K562 treated with DMSO at 1 percent for 48 hours (cell line): ENCODE data around the gene PPP1R26. TPM values are rescaled to one million over a fixed set of nuclear protein-coding genes. Genes with fewer than 3 reads are reported as not detected.

ENCODE experiments used
- total RNA-seq: library from RNA; unstranded; fragments of 300-600 nt; gene quantifications from 2 replicates; pipeline ENCODE4 v1.2.3, GENCODE V29; 2022; ENCODE audit warnings: low replicate concordance; ENCODE audit errors: extremely low read depth

Gene PPP1R26, protein sequence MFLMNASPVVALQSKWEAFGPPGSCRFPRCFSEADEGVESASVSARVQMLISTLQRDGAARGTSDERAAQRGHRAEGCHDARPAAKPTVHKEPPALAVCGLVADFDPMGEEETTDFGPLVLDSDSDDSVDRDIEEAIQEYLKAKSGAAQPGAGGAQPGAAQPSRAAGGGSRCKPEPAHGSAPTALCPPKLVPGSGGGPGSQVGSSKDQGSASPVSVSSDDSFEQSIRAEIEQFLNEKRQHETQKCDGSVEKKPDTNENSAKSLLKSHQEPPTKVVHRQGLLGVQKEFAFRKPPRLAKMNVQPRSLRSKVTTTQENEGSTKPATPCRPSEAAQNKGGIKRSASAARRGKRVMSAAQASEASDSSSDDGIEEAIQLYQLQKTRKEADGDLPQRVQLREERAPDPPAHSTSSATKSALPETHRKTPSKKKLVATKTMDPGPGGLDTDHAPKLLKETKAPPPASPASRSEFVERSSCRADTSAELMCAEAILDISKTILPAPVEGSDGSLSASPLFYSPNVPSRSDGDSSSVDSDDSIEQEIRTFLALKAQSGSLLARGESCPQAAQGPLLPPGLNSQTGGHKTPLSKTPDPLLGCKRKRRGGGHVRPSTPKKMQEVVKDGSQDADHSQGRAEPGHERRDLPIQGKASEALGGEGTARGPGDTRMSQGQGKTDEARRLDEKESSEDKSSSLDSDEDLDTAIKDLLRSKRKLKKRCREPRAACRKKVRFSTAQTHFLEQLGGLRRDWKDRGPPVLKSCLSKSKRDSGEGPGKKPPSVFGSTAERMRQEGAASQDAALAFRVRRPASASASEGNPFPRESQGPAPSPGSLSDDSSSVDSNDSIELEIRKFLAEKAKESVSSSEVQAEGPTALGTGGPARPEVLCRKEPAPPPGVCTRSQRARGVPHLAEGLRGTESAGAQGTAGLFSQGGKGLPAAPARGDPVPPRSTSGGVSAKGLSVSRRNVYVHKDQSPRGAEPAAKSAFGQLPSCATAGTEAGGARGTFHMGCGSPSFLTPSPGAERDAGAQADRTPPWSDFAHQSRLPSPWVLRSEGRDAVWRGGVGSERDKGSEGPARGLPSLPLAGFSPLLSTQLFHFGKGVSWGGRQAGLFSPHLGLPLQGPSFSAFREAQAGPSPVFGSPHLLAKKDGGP (N-terminal part only)
- not detected in 2 replicates for total RNA-seq

DNA sequence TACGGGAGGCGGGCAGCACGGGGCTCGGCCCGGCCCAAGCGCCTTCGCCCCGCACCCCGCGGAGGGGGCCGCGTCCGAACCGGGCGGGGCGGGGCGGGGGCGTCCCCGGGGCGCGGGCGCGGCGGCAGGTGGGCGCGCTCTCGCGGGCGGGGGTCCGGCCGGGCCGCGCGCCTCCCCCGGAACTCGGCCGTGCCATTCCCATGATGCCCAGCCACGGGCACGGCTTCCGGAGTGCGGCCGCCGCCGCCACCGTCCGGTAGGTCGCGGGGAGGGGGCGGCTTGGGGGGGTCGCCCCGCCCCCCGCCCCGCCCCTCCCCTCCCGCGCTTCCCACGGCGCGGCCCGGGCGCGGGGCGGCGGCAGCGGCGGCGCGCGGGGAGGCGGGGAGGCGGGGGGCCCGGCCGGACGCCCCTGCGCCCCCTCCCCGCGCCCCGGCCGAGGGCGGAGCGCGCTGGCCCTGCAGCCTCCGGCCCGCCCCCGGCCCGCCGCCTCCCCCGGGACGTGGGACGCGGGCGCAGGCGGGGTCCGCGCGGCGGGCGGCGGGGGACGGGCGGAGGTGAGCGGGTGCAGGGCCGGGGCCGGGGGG lies at the start of gene PPP1R26:
Gene PPP1R26 (plus strand): TSS at position 314 of the 584 bp plus-strand sequence. CDS start 4,729 bp downstream, outside the sequence.

DNA sequence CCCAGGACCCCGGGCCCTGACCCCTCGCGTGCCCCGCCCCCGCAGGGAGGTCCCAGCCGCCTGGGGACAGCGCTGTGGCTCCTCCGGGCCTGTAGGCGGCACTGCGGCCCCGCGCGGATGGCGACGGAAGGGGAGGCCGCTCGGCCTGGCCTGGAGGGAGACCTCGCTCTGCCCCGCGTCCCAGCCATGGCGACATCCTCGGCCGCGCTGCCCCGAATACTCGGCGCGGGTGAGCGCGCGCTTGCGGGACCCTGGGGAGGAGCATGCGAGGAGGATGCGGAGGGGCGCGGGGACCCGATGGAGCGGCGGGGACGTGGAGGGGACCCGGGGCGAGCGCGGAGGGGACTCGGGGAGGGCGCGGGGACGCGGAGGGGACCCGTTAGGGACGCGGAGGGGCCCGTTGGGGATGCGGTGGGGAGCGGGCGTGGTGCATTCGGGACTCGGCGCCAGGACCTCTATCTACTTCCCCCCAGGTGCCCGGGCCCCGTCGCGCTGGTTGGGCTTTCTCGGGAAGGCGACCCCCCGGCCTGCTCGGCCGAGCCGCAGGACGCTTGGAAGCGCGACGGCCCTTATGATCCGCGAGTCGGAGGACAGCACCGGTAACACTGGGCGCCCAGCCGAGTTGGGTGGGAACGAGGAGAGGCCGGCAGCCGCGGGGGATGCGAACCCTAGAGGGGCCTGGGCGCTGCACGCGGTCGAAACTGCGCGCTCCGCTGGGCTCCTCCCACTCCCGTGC lies 21.1 kb downstream of the PPP1R26 start, which contains the start of gene MRPS2:
Gene MRPS2 (plus strand): TSS at position 158 of the 736 bp plus-strand sequence. CDS start 29 bp downstream, at position 187.

DNA sequence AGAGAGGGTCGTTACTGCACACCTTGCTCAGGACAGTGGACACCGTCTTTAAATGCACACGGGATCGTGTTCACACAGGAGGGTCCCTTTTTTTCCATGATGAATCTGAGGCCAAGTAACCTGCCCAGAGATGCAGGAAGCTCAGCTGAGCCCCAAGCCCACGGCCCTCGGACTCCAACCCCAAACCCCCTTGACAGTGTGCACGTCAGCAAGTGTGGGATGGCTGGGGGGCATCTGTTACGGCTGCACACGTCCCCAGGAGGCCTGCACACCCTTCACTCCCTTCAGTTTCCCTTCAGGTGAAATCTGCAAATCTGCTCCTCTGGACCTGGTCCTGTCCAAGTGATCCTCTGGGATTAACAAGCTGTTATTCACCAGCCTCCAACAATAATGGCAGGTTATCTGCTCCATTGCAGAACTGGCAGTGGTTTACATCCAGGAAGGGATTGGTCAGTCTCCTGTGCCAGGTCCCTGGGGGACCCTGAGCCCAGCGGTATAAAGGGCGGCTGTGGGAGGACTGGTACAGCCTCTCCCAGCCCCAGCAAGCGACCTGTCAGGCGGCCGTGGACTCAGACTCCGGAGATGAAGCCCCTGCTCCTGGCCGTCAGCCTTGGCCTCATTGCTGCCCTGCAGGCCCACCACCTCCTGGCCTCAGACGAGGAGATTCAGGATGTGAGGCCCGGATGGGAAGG lies 41.5 kb downstream of the PPP1R26 start, which contains the start of gene LCN1:
Gene LCN1 (plus strand): TSS at position 525 of the 692 bp plus-strand sequence. CDS start 58 bp downstream, at position 583.

Other genes with a start within 250 kb of the PPP1R26 start
- not detected in 2 replicates for gene MRPS2, start 20.9 kb downstream of the PPP1R26 start, total RNA-seq
- gene LCN1, start 41.7 kb downstream of the PPP1R26 start, total RNA-seq: not detected in 2 replicates
- gene OBP2A, start 66.3 kb downstream of the PPP1R26 start, total RNA-seq: not detected in 2 replicates
- gene PAEP, start 82.0 kb downstream of the PPP1R26 start, total RNA-seq: not detected in 2 replicates
- gene GLT6D1, start 159.8 kb downstream of the PPP1R26 start, total RNA-seq: not detected in 2 replicates
- gene LCN9, start 183.5 kb downstream of the PPP1R26 start, total RNA-seq: not detected in 2 replicates
- gene SOHLH1, start 219.7 kb downstream of the PPP1R26 start, total RNA-seq: not detected in 2 replicates
- not detected in 2 replicates for gene KCNT1, start 222.4 kb downstream of the PPP1R26 start, total RNA-seq